Breast epithelium (tissue), 4 donors: ENCODE results near the gene ITPR2. TPM values are rescaled to one million over a fixed set of nuclear protein-coding genes. Genes with fewer than 3 reads are reported as not detected.
"Not testable (repeated sequence)": the region's sequence is repeated elsewhere in the genome, so short reads cannot be mapped to it uniquely, and the experiment has no call there.

ENCODE experiments used
- DNase-seq, 2 donors: peaks; one replicate each; pipeline ENCODE4 v3.0.0-alpha.2; 2019; ENCODE audit warnings: low spot score in 2 of 2
- H3K27ac ChIP-seq, 2 donors: fragments of 200-600 bp; sonication (generic) in 1 of 2; one replicate each; pipeline ENCODE4 v1.5.1; 2016 to 2019; ENCODE audit warnings: mild to moderate bottlenecking in 1 of 2
- H3K27me3 ChIP-seq, 2 donors: fragments of 200-600 bp; sonication (generic) in 1 of 2; one replicate each; pipeline versions ENCODE4 v1.5.1 to v1.6.0; 2017 to 2019; ENCODE audit warnings: control low read depth in 1 of 2, mild to moderate bottlenecking in 1 of 2
- H3K36me3 ChIP-seq: fragments of 200-600 bp; one replicate; pipeline ENCODE4 v1.5.1; 2019
- H3K4me1 ChIP-seq, 2 donors: fragments of 200-600 bp; sonication (generic); one replicate each; pipeline ENCODE4 v1.5.1; 2016 to 2019; ENCODE audit warnings: control low read depth in 1 of 2
- H3K4me3 ChIP-seq, 3 donors: fragments of 200-600 bp; sonication (generic); 1 replicate in 2 of 3; 2 replicates in 1 of 3; pipeline ENCODE4 v1.5.1; 2016 to 2019; ENCODE audit warnings: mild to moderate bottlenecking in 3 of 3, moderate library complexity in 2 of 3
- H3K9me3 ChIP-seq, 2 donors: fragments of 200-600 bp; sonication (generic) in 1 of 2; one replicate each; pipeline ENCODE4 v1.5.1; 2016 to 2019; ENCODE audit warnings: control low read depth in 1 of 2
- POLR2A ChIP-seq: fragments of 450-650 bp; IDR thresholded peaks from one replicate; pipeline ENCODE4 v1.6.1; 2016; ENCODE audit warnings: antibody characterized with exemption, mild to moderate bottlenecking, moderate library complexity
- POLR2AphosphoS5 ChIP-seq, 3 donors: sonication (generic); formaldehyde crosslinking; IDR thresholded peaks; one replicate each; pipeline ENCODE4 v1.6.1; 2017; ENCODE audit warnings: antibody characterized with exemption in 3 of 3
- intact Hi-C: fragments of 100-400 bp; cut with DNase I; formaldehyde crosslinking; loops from one replicate; pipeline ENCODE4 v1.15.1; 2023; ENCODE audit warnings: low total_unique reads
- total RNA-seq, 3 donors: library from RNA; depleted of rRNA; stranded (reverse); fragments of >200 nt; gene quantifications; one replicate each; pipeline ENCODE4 v1.1.0, GENCODE V29; 2016
- TF ChIP-seq, protein P1 (sequence below), 3 donors: fragments of 450-650 bp; IDR thresholded peaks; one replicate each; pipeline ENCODE4 v1.5.1; 2016 to 2017; ENCODE audit warnings: antibody characterized with exemption in 3 of 3, mild to moderate bottlenecking in 3 of 3, moderate library complexity in 3 of 3

ITPR2 gene
- total RNA-seq, 3 donors from 2014 or later, result 47.2 to 95.0 (median 66.5) TPM

DNA sequence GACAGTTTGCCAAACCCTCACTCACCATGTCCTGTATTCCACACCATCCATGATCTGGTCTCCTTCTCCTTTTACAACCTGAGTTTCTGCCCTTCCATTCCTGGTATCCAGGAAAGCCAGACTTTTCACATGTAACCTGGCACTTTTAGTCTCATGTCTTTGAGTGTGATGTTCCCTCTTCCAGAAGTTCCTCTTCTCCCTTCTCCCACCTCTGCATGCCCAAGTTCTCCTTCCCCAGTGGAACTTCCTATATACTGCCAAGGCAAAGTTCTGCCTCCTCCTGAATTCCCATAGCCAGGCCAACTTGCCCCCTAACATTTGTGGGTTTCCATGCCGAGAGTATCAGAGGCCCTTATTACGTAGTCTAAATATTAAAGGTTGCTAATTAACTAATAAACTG is 3.2 kb upstream of the ITPR2 start:
- no peak overlapping the region for H3K27ac ChIP-seq
- no peaks in the 10 kb centered on the region for H3K4me1 ChIP-seq
- H3K27me3 ChIP-seq, result no peaks in the 10 kb centered on the region
- DNase-seq, result no peak
- TF ChIP-seq POLR2AphosphoS5 (IDR thresholded peaks at IDR 0.05) (no peak), POLR2A (no peak)
- TF ChIP-seq, protein P1, sequence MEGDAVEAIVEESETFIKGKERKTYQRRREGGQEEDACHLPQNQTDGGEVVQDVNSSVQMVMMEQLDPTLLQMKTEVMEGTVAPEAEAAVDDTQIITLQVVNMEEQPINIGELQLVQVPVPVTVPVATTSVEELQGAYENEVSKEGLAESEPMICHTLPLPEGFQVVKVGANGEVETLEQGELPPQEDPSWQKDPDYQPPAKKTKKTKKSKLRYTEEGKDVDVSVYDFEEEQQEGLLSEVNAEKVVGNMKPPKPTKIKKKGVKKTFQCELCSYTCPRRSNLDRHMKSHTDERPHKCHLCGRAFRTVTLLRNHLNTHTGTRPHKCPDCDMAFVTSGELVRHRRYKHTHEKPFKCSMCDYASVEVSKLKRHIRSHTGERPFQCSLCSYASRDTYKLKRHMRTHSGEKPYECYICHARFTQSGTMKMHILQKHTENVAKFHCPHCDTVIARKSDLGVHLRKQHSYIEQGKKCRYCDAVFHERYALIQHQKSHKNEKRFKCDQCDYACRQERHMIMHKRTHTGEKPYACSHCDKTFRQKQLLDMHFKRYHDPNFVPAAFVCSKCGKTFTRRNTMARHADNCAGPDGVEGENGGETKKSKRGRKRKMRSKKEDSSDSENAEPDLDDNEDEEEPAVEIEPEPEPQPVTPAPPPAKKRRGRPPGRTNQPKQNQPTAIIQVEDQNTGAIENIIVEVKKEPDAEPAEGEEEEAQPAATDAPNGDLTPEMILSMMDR (IDR thresholded peaks at IDR 0.05), result no peak
- H3K4me3 ChIP-seq, result no peak overlapping the region
- H3K36me3 ChIP-seq, result no peaks in the 10 kb centered on the region
- H3K9me3 ChIP-seq, result no peaks in the 10 kb centered on the region
- intact Hi-C loops, result no loop called here

DNA sequence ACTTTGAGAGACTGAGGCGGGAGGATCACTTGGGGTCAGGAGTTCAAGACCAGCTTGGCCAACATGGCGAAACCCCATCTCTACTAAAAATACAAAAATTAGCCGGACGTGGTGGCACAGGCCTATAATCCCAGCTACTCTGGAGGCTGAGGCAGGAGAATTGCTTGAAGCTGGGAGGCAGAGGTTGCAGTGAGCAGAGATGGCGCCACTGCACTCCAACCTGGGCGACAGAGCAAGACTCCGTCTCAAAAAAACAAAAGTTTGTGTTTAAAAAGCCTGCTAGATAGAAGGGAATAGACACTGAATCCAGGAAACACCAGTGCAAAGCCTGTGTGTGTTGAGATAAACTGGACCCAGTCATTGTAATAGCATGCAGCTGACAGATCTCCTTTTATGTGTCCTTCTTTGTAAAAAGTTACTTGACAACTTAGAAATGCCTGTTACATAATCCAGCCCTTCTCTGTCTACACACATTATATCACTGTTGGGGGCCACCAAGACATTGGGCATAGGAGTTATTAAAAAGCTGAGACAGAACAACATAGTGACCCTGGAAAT is 1.6 kb upstream of the ITPR2 start:
- DNase-seq, H3K4me3 ChIP-seq, H3K36me3 ChIP-seq, H3K4me1 ChIP-seq, intact Hi-C loops, H3K9me3 ChIP-seq, H3K27ac ChIP-seq, H3K27me3 ChIP-seq: not testable (repeated sequence)

DNA sequence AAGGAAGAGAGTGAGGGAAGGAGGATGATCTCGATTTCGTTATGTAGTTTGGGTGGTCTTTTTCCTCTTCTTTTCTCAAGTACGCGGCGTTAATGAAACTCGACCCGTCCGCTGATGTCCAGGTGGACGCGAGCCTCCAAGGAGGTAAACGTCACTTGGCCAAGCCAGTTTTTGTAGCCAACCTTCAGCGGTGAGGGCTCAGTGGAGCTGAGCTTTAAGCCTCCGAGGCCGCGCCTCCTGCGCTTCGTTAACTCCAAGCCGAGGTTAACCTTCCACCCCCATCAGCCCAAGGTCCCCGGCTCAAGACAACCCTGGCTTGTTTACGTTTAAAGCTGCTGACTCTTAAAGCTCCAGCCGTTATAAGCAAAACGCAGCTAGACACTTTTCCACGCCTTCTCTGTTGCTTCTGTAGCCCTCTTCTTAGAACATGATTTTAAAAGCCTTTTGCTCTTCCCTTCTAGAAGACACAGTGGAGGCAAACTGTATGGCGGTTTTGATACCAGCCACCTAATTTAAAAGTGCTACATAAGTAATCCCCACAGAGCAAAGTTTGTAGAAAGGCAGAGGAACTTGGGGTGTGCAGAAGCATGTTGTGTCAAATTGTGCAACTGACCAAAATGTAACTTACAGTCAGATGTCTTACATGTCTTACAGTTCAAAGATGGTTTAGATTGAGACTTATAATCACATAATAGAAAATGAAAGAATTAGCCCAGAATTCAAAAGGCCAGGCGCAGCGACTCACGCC is 923 bp upstream of the ITPR2 start:
- DNase-seq, result peak; percentile 22 to 56

DNA sequence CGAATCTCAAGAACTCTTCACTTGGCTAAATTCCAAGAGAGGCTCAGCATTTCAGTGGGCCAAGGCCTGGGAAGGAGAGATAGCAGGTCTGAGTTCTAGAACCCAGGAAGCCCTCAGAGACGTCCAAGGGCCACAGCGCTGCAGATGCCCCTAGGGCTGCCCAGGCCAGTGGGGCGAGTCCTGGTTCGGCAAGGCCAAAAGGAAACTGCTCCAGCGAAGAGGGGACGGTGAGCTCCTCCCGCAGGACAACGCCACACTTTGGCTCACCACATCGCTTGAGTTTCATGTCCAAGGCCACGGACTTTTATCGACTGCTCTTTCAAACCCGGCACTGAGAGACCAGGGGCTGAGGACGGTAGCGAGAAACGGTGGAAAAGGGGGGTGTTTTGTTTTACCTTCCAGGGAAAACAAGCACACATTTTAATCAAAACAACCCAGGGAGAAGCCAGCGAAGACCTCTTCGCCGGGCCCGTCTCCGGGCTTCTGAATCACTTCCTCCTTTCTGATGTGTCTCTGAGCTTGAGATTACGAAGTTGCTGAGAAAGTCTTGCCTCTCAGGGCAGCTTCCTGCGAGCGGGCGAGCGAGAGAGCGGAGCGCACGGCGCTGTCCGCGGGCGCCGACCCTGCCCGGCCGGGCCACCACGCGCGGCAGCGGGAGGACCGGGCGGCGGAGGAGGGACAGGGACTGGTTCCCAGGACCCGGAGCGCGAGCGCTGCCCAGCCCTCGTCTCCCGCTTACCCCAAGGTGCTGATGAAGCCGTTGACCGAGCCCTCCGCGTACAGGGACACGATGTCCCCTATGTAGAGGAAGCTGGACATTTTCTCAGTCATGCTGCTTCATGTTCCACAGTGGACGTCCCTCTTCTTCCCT is 808 bp downstream of the ITPR2 start:
- TF ChIP-seq POLR2AphosphoS5 (IDR thresholded peaks at IDR 0.05), result peak in 2 of 3 donors; percentile 31 to 54
- no peak for TF ChIP-seq POLR2A
- TF ChIP-seq, protein P1 (IDR thresholded peaks at IDR 0.05), result no peak
- no peaks in the 10 kb centered on the region for H3K9me3 ChIP-seq
- H3K27ac ChIP-seq, result peak overlapping the region; percentile 90 to 94
- no peaks in the 10 kb centered on the region for H3K36me3 ChIP-seq
- H3K4me3 ChIP-seq, result peak overlapping the region; percentile 75 to 92 (median 86)
- intact Hi-C loops, result no loop called here
- no peaks in the 10 kb centered on the region for H3K4me1 ChIP-seq
- peak; percentile 48 to 56 for DNase-seq
- H3K27me3 ChIP-seq, result no peaks in the 10 kb centered on the region

More for the DNA sequence above, 923 bp upstream of the ITPR2 start:
- H3K9me3 ChIP-seq, result no peaks in the 10 kb centered on the region
- H3K36me3 ChIP-seq, result no peaks in the 10 kb centered on the region
- no peaks in the 10 kb centered on the region for H3K4me1 ChIP-seq
- no peaks in the 10 kb centered on the region for H3K27me3 ChIP-seq
- no peak for TF ChIP-seq POLR2A
- no peak for TF ChIP-seq POLR2AphosphoS5 (IDR thresholded peaks at IDR 0.05)
- TF ChIP-seq, protein P1 (IDR thresholded peaks at IDR 0.05), result no peak
- intact Hi-C loops, result no loop called here
- peak overlapping the region; percentile 90 to 94 for H3K27ac ChIP-seq
- H3K4me3 ChIP-seq, result peak overlapping the region; percentile 75 to 92 (median 86)

DNA sequence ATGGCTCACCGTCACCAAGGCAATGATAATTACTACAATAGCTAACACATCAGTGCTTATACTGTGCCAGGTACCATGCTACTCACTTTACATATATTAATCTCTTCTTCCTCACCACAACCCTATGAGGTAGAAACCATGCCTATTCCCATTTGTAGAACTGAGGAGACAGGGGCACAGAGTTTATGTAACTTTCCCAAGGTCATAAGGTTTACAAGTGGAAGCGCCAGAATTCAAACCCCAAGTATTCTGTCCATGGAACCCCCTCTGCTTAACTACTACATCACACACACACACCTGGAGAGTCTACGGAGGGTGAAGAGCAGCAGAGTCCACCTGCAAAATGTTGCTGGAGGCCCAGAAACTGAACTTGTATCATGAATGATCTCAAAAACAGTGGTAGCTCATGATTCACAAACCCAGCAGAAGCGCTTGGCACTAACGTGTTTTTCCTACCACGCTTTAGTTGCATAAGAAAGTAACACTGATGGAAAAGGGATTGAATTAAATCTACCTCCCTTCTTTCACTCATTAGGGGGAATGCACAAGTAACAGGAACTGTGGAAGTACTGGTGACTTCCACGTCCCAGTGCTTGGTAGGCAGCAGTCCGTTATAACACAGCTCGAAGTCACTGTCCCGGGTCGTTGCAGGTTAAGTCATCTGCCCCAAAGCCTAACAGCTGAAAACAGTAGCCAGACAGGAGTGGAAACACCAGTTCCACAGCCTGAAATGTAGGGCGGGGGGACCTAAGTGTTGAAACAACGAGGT is 2.0 kb downstream of the ITPR2 start:
- H3K27ac ChIP-seq, result peak overlapping the region; percentile 5 to 18
- intact Hi-C loops, result no loop called here
- no peaks in the 10 kb centered on the region for H3K27me3 ChIP-seq
- TF ChIP-seq POLR2AphosphoS5 (IDR thresholded peaks at IDR 0.05), result no peak
- TF ChIP-seq, protein P1 (IDR thresholded peaks at IDR 0.05), result no peak
- no peak for TF ChIP-seq POLR2A
- peak overlapping the region; percentile 4 to 53 (median 32) for H3K4me3 ChIP-seq
- H3K9me3 ChIP-seq, result no peaks in the 10 kb centered on the region
- no peak for DNase-seq
- no peaks in the 10 kb centered on the region for H3K4me1 ChIP-seq
- no peaks in the 10 kb centered on the region for H3K36me3 ChIP-seq
